SH-SY5Y (cell line): ENCODE data around the gene IL1RAP.

Experiments used
- GATA2 ChIP-seq: IDR thresholded peaks from 2 replicates; pipeline ENCODE4 v1.6.1; 2011; ENCODE audit warnings: mild to moderate bottlenecking, low read depth, low read length
- GATA3 ChIP-seq: IDR thresholded peaks from 2 replicates; pipeline ENCODE4 v1.6.1; 2011; ENCODE audit warnings: low read depth, mild to moderate bottlenecking, low read length, moderate library complexity

DNA sequence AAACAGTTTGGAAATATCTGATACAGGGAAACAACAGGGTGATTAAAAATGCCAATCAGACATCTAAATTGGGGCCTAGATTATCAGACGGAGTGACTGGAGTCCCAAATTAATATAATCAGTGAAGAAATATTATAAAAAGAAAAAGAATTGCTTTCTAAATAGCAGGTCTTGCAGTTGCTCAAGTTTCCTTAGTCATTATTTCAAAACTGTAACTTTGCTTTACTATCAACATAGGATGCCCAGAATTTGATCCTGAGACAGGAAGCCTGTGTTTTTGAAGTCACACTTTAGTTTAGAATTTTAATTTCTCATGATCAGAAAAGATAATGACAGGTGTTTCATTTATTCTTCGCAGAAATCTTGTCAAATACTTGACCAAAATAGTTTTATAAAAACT, 105.9 kb downstream of the IL1RAP start:
- TF ChIP-seq GATA2 (no peak), GATA3 (no peak)
